GM19395 (cell line): Measurements from ENCODE around the gene ZNF524.

Experiments
- ATAC-seq: cut with Tn5 transposase; IDR thresholded peaks from one replicate; pipeline ENCODE4 v1.9.1; 2021; ENCODE audit warnings: mild to moderate bottlenecking, moderate library complexity; ENCODE audit not compliant: unreplicated experiment

The ZNF524 gene

GRCh38 chr19:55601084-55601483, 996 bp downstream of the ZNF524 start:
- ATAC-seq: no peak

DNA sequence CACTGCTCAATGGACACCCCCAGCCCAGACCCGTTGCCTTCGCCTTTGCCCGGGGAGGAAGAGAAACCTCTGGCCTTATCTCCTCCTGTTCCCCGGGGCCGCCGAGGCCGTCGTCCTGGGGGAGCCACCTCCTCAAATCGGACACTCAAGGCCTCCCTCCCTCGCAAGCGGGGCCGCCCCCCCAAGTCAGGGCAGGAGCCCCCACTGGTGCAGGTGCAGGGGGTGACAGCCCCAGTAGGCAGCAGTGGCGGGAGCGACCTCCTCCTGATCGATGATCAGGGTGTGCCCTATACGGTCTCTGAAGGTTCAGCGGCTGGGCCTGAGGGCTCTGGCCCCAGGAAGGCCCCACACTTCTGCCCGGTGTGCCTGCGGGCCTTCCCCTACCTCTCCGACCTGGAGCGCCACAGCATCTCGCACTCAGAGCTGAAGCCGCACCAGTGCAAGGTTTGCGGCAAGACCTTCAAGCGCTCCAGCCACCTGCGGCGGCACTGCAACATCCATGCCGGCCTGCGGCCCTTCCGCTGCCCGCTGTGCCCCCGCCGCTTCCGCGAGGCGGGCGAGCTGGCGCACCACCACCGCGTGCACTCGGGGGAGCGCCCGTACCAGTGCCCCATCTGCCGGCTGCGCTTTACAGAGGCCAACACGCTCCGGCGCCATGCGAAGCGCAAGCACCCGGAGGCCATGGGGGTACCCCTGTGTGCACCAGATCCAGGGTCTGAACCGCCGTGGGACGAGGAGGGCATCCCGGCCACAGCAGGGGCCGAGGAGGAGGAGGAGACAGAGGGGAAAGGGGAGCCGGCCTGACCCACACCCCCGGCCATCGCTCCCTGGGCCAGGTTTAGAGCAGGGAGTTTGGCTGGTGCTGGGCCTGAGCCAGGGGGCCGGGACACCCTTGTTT, 2.3 kb downstream of the ZNF524 start:
- ATAC-seq: no peak

DNA sequence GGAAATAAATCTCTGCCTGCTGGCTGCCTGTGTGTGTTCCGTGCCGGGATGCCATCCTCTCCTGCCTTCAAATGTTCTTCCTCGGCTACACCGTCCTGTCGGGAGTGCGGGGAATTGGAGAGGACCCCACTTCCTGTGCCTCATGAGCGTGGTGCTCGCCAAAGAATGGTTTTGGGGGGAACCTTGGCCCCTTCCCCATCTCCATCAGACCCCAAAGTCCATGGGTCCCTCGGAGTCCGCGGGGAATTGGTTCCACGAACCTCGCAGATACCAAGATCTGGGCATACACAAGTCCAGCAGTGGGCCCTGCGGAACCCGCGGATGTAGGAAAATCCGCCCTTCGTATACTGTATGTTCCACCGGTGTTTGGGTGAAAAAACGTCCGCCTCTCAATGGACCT, 3.0 kb downstream of the ZNF524 start:
- ATAC-seq: no peak

GRCh38 chr19:55603581-55604292, 3.6 kb downstream of the ZNF524 start:
- no peak for ATAC-seq

GRCh38 chr19:55605207-55605636, 5.1 kb downstream of the ZNF524 start:
- ATAC-seq: peak; percentile 68

DNA sequence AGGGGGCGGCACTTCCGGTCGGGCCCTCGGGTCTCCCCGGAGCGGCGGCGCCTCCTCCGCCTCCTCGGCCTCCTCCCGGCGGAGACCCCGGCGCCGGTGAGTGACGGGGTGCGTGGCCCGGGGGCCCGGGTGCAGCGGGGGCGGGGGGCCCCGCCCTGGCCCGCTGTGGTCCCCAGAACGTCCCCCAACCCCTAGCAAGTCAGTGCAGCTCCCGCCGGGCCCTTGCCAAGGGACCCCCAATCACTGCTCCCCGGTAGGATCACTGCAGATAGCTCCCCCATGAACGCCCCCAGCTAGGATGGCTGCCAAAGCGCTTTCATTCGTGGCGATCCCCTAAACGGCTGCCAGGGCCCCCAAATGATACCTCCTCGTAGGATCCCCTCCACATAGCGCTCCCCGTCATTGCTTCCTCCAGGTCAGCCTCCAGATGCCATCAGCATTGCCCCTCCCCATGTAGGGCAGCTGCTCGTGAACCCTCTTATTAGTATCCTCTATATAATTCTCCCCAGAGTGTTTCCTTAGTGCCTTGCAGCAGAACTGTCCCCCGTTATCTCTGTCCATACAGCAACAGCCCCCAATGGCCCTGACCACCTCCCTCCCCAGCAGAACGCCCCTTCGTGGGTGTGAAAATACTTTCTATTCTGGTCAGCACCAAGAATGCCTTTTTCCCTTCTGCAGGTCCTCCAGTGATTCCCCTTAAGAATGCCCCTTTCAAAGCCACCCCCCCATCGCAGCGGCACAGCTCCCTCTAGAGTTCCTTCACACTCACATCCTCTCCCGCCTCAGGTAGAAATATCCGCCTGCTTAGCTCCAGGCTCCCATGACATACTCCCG, 5.8 kb downstream of the ZNF524 start, which contains the start of gene ZNF865:
Gene ZNF865, plus strand, starts transcription at position 11 of the 834 bp plus-strand sequence. CDS start 7,972 bp downstream, outside the sequence.
- no peak for ATAC-seq

DNA sequence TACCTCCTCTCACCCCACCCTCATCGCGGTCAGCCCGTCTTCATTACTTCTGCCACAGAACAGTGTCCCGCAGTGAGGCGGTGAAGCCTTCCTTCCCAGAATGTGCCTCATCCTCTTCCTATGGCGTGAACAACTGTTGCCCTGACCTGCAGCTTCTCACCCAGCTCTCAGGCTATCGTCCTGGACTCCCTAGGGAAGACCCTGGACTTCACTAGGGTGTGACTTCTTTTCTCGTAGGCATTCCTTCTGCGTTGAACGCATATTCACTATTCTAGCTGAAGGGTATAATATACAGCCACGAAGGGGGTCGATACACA, 6.3 kb downstream of the ZNF524 start:
- no peak for ATAC-seq

DNA sequence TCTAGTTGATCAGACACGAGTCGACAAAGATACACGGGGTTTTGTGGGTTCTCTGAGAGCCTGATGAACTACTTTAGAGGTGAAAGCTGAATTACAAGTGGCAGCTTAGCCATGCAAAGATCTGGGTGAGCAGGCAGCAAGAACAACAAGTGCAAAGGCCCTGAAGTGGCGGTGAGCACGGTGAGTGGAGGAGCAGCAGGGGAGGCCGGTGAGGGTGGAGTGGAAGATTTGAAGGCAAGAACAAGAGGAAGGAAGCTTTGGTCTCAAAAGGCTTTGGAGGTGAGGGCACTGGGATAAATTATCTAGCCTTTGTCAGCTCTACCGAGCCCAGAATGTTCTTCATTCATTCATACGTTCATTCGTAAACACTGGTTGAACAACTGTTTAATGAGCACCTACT, 6.7 kb downstream of the ZNF524 start:
- no peak for ATAC-seq

GRCh38 chr19:55609326-55609725, 9.2 kb downstream of the ZNF524 start:
- no peak for ATAC-seq

- ATAC-seq: no peak
These were observed 11.4 kb downstream of the ZNF524 start for GRCh38 chr19:55611300-55611982.

- no peak for ATAC-seq
These were observed 12.0 kb downstream of the ZNF524 start for GRCh38 chr19:55611983-55612645.

DNA sequence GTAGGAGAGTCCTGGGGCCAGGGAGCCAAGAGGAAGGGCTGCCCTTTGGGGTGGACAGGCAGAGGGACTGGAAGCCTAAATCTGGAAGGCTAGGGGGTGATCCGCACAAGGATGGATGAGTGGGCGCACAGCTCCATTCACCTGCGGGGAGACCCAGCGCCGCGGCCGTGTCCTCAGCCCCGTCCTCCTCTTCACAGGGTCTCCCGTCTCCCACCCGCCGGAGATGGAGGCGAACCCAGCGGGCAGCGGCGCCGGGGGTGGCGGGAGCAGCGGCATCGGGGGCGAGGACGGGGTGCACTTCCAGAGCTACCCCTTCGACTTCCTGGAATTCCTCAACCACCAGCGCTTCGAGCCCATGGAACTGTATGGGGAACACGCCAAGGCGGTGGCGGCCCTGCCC, 13.3 kb downstream of the ZNF524 start:
- no peak for ATAC-seq

DNA sequence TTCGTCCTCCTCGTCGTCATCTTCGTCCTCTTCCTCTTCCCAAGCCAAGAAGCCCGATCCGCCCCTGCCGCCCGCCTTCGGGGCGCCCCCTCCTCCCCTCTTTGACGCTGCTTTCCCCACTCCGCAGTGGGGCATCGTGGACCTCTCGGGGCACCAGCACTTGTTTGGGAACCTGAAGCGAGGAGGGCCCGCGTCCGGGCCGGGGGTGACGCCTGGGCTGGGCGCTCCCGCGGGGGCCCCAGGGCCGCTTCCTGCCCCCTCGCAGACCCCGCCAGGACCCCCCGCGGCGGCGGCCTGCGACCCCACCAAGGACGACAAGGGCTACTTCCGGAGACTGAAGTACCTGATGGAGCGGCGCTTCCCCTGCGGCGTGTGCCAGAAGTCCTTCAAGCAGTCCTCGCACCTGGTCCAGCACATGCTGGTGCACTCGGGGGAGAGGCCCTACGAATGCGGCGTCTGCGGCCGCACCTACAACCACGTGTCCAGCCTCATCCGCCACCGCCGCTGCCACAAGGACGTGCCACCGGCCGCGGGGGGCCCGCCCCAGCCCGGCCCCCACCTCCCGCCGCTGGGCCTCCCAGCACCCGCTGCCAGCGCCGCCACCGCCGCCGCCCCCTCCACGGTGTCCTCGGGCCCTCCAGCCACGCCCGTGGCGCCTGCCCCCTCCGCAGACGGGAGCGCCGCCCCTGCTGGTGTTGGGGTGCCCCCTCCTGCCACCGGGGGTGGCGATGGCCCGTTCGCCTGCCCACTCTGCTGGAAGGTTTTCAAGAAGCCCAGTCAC, 14.0 kb downstream of the ZNF524 start:
- no peak for ATAC-seq

DNA sequence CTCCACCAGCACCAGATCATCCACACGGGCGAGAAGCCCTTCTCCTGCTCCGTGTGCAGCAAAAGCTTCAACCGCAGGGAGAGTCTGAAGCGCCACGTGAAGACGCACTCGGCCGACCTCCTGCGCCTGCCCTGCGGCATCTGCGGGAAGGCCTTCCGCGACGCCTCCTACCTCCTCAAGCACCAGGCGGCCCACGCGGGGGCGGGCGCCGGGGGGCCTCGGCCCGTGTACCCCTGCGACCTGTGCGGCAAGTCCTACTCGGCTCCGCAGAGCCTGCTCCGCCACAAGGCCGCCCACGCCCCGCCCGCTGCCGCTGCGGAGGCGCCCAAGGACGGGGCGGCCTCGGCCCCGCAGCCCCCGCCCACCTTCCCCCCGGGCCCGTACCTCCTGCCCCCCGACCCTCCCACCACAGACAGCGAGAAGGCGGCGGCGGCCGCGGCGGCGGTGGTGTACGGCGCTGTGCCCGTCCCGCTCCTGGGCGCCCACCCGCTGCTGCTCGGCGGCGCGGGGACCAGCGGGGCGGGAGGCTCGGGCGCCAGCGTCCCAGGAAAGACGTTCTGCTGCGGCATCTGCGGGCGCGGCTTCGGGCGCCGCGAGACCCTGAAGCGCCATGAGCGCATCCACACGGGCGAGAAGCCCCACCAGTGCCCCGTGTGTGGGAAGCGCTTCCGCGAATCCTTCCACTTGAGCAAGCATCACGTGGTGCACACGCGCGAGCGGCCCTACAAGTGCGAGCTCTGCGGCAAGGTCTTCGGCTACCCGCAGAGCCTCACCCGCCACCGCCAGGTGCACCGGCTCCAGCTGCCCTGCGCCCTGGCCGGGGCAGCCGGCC, 14.8 kb downstream of the ZNF524 start:
- ATAC-seq: no peak

GRCh38 chr19:55615543-55616394, 15.7 kb downstream of the ZNF524 start:
- ATAC-seq: no peak

- ATAC-seq: no peak
These were observed 16.3 kb downstream of the ZNF524 start for GRCh38 chr19:55616395-55616875.

DNA sequence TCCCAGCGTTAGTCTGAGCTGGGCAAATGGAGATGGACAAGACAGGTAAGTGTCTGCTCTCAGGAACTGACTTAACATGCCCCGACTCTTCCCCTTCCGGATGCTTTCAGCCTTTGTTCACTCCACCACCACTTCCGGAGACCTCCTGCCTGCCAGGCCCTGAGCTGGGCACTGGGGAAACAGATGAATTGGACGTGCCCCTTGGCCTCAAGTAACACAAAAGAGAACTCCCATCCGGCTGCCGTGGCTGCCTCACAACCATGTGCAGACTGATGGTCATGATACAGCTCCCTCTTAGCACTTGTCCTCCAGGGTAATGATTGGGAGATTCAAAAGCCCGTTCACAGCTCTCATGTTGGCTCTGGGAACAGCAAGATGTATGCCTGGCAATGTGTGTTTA, 17.3 kb downstream of the ZNF524 start:
- ATAC-seq: no peak
